ENCODE data around the gene IL1A.

Gene IL1A

DNA sequence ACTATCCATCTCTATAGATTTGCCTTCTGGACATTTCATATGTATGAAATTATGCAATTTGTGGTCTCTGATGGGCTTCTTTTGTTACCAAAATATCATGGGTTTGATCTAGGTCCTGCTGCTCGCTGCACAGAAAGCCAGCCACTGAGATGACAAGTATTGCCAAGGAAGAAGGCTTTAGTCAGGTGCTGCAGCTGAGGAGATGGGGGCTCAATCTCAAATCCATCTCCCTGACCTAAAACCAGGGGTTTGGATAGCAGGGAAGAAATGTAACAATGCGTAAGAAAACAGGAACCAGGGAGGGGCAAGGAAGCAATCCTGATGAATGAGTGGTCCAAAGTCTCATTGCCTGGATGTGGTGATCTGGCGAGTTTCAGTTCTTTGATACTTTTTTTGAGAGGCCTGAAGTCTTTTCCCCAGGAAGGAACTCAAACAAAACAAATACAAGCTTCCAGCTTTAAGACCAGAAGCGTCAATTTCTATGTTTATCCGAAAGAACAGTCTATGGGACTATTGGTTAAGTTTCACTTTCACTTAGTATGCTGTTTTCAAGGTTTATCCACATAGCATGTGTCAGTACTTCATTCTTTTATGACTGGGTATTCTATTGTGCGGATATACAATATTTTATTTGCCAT, 16.5 kb downstream of the IL1A start:
- Histone ChIP-seq H3K27me3 (ENCODE audit: insufficient read depth, low read depth, severe bottlenecking) (no peaks in the 10 kb centered on the region), H3K9me3 (ENCODE audit: severe bottlenecking) (no peaks in the 10 kb centered on the region), H3K27ac (no peak overlapping the region), H3K4me3 (ENCODE audit: low read depth, low read length) (no peak overlapping the region), H3K36me3 (no peaks in the 10 kb centered on the region; the same call in 1 of the 2 replicates)
- TF ChIP-seq, protein P1, sequence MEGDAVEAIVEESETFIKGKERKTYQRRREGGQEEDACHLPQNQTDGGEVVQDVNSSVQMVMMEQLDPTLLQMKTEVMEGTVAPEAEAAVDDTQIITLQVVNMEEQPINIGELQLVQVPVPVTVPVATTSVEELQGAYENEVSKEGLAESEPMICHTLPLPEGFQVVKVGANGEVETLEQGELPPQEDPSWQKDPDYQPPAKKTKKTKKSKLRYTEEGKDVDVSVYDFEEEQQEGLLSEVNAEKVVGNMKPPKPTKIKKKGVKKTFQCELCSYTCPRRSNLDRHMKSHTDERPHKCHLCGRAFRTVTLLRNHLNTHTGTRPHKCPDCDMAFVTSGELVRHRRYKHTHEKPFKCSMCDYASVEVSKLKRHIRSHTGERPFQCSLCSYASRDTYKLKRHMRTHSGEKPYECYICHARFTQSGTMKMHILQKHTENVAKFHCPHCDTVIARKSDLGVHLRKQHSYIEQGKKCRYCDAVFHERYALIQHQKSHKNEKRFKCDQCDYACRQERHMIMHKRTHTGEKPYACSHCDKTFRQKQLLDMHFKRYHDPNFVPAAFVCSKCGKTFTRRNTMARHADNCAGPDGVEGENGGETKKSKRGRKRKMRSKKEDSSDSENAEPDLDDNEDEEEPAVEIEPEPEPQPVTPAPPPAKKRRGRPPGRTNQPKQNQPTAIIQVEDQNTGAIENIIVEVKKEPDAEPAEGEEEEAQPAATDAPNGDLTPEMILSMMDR (IDR thresholded peaks at IDR 0.05; ENCODE audit: low read depth, low read length) = no peak
- DNase-seq = no peak

GRCh38 chr2:112765251-112765650, 19.0 kb downstream of the IL1A start:
- no peaks in the 10 kb centered on the region for H3K9me3 ChIP-seq (ENCODE audit: severe bottlenecking)
- H3K27me3 ChIP-seq (ENCODE audit: insufficient read depth, low read depth, severe bottlenecking) = no peaks in the 10 kb centered on the region
- peak overlapping the region; percentile 87 for H3K27ac ChIP-seq
- H3K36me3 ChIP-seq = peaks cover 19% of the 10 kb centered on the region
- peak overlapping the region; percentile 94 for H3K4me3 ChIP-seq (ENCODE audit: low read depth, low read length)
- DNase-seq = no peak
- TF ChIP-seq, protein P1 (IDR thresholded peaks at IDR 0.05; ENCODE audit: low read depth, low read length) = no peak

- Histone ChIP-seq H3K27ac (peak within 1 kb of the TSS; percentile 87), H3K4me3 (ENCODE audit: low read depth, low read length) (peak within 1 kb of the TSS; percentile 94), H3K36me3 (peaks cover 28% of the 10 kb centered on the region), H3K27me3 (ENCODE audit: insufficient read depth, low read depth, severe bottlenecking) (no peaks in the 10 kb centered on the region), H3K9me3 (ENCODE audit: severe bottlenecking) (no peaks in the 10 kb centered on the region)
- peak; percentile 98 for DNase-seq
- TF ChIP-seq, protein P1 (IDR thresholded peaks at IDR 0.05; ENCODE audit: low read depth, low read length) = no peak
Measured at GRCh38 chr2:112764071-112765044, 19.9 kb downstream of the IL1A start, which contains the start of gene CKAP2L. Gene CKAP2L, minus strand, starts transcription at chr2:112764609. Its CDS starts 11 bp downstream, at chr2:112764598.

- no peak for DNase-seq
- H3K9me3 ChIP-seq (ENCODE audit: severe bottlenecking) = no peaks in the 10 kb centered on the region
- H3K4me3 ChIP-seq (ENCODE audit: low read depth, low read length) = no peak overlapping the region
- H3K27ac ChIP-seq = no peak overlapping the region
- peaks cover 48% of the 10 kb centered on the region for H3K36me3 ChIP-seq
- no peaks in the 10 kb centered on the region for H3K27me3 ChIP-seq (ENCODE audit: insufficient read depth, low read depth, severe bottlenecking)
- TF ChIP-seq, protein P1 (IDR thresholded peaks at IDR 0.05; ENCODE audit: low read depth, low read length) = no peak
Measured at GRCh38 chr2:112762276-112762675, 22.0 kb downstream of the IL1A start.

DNA sequence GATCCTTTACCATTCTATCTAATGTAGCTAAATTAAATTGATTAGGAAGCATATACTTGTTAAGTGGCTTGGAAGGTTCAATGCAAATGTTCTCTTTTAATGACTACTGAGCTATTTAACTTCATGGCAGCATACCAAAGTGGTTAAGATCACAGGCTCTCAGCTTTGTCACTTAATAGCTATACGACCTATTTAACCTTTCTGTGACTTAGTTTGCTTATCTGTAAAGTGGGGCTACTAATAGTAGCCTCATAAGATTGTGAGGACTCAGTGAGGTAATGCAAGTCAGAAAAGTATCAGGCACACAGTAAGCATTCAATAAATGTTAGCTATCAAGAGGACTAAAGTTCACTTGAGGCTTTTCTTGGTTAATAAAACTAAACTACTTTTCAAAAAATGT, 24.1 kb downstream of the IL1A start:
- TF ChIP-seq, protein P1 (IDR thresholded peaks at IDR 0.05; ENCODE audit: low read depth, low read length) = no peak
- Histone ChIP-seq H3K9me3 (ENCODE audit: severe bottlenecking) (no peaks in the 10 kb centered on the region), H3K36me3 (peaks cover 68% of the 10 kb centered on the region), H3K4me3 (ENCODE audit: low read depth, low read length) (no peak overlapping the region), H3K27ac (no peak overlapping the region), H3K27me3 (ENCODE audit: insufficient read depth, low read depth, severe bottlenecking) (no peaks in the 10 kb centered on the region)
- DNase-seq = no peak

All from WERI-Rb-1 (cell line).